Loucy (cell line): ENCODE results near the gene C11orf52.

Experiments used
- EZH2phosphoT487 ChIP-seq: fragments of 200-600 bp; IDR thresholded peaks from 2 replicates; pipeline ENCODE4 v1.6.1; 2018; ENCODE audit warnings: antibody characterized with exemption, mild to moderate bottlenecking, moderate library complexity, borderline replicate concordance
- TF ChIP-seq, protein P1 (sequence below): fragments of 200-600 bp; sonication (generic); conservative IDR thresholded peaks from 2 replicates; pipeline ENCODE4 v1.5.1; 2014; ENCODE audit warnings: mild to moderate bottlenecking, antibody characterized with exemption, low read length

DNA sequence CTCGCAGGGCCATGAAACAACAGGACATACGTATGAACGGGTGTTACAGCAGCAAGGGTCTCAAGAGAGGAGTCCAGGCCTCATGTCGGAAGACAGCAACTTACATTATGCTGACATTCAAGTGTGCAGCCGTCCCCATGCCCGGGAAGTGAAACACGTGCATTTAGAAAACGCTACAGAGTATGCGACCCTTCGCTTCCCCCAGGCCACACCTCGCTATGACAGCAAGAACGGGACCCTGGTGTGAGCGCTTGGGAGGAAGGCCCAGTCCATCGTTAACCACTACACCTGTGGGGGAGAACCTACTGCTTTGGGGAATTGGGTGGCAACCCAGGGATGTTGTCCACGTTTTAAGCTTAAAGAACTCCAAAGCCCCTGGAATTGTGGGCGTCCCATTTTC, 7.2 kb downstream of the C11orf52 start:
- TF ChIP-seq, protein P1, sequence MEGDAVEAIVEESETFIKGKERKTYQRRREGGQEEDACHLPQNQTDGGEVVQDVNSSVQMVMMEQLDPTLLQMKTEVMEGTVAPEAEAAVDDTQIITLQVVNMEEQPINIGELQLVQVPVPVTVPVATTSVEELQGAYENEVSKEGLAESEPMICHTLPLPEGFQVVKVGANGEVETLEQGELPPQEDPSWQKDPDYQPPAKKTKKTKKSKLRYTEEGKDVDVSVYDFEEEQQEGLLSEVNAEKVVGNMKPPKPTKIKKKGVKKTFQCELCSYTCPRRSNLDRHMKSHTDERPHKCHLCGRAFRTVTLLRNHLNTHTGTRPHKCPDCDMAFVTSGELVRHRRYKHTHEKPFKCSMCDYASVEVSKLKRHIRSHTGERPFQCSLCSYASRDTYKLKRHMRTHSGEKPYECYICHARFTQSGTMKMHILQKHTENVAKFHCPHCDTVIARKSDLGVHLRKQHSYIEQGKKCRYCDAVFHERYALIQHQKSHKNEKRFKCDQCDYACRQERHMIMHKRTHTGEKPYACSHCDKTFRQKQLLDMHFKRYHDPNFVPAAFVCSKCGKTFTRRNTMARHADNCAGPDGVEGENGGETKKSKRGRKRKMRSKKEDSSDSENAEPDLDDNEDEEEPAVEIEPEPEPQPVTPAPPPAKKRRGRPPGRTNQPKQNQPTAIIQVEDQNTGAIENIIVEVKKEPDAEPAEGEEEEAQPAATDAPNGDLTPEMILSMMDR, result no peak
- no peak for TF ChIP-seq EZH2phosphoT487
